K562 treated with DMSO at 1 percent for 24 hours (cell line): ENCODE measurements around the gene TMEM223. TPM values are rescaled to one million over a fixed set of nuclear protein-coding genes. Genes with fewer than 3 reads are reported as not detected.

Experiments
- total RNA-seq: library from RNA; unstranded; fragments of 300-600 nt; gene quantifications from 2 replicates; pipeline ENCODE4 v1.2.3, GENCODE V29; 2022; ENCODE audit warnings: low read depth; ENCODE audit not compliant: insufficient read depth

Gene TMEM223, protein sequence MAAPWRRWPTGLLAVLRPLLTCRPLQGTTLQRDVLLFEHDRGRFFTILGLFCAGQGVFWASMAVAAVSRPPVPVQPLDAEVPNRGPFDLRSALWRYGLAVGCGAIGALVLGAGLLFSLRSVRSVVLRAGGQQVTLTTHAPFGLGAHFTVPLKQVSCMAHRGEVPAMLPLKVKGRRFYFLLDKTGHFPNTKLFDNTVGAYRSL
- 22.4 and 24.5 TPM in 2 replicates for total RNA-seq

DNA sequence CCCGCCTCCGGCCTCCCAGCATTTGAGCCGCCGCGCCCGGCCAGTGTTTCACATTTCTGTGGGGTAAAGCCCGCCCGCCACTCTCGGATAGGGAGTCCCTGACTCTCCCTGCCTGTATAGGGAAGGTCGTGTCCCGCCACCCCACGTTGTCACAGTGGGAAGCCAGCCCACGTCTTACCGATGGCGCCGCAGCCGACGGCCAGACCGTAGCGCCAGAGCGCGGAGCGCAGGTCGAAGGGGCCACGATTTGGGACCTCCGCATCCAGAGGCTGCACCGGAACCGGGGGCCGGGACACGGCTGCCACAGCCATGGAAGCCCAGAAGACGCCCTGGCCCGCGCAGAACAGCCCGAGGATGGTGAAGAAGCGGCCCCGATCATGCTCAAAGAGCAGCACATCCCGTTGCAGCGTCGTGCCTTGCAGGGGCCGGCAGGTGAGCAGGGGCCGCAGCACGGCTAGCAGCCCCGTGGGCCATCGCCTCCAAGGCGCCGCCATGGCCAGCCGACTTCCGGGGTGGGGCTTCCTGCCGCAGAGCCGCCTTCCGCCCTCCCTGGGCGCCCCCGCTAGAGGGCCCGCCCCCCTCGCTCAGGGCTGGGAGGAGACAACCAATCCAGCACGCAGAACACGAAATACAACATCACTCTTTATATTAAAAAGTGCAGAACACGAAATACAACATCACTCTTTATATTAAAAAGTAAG is at the start of gene TMEM223:
Gene TMEM223 (minus strand): TSS at position 506 of the 701 bp plus-strand sequence. CDS start 12 bp downstream, at position 494.

DNA sequence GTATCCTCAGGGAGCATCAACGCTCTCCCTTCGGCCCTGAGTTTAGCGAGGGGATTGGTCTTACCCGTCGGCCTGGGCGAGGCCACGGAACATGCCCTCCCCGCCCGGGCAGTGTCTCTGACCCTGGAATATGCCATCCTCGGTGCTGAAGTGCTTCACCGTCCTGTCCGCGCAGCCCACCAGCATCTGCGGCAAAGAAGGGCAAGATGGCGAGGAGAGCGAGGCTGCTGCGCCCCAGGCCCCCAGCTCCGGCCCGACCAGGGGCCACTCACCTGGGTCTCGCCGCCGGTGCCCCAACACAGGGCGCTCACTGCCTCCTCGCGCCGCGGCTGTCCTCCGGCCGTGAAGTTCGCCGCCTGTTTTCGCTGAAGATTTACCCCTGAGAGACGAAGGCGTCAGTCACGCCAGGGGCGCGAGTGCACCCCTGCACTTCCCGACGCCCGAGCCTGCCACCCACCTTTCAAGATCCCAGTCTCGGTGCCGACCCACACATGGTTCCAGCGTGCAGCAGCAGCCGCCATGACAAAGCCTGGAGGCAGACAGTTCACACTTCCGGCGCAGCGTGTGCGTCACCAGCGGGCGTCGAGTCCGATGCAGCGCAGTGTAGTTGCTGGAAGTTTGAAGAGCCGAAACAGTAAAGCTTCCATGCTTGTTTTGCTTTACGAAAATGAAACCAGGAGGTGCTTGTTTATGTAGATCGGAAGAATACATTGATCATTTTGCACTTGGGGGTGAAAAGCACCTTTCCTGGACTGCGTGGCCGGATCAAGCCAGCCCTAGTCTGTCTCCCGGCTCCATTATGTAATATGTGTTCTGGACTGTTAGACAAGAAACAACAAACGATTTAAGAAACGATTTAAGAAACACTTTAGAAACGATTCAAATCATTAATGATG is 47.5 kb upstream of the TMEM223 start, which contains the start of gene WDR74:
Gene WDR74 (minus strand): TSS at position 541 of the 896 bp plus-strand sequence. CDS start 20 bp downstream, at position 521.

DNA sequence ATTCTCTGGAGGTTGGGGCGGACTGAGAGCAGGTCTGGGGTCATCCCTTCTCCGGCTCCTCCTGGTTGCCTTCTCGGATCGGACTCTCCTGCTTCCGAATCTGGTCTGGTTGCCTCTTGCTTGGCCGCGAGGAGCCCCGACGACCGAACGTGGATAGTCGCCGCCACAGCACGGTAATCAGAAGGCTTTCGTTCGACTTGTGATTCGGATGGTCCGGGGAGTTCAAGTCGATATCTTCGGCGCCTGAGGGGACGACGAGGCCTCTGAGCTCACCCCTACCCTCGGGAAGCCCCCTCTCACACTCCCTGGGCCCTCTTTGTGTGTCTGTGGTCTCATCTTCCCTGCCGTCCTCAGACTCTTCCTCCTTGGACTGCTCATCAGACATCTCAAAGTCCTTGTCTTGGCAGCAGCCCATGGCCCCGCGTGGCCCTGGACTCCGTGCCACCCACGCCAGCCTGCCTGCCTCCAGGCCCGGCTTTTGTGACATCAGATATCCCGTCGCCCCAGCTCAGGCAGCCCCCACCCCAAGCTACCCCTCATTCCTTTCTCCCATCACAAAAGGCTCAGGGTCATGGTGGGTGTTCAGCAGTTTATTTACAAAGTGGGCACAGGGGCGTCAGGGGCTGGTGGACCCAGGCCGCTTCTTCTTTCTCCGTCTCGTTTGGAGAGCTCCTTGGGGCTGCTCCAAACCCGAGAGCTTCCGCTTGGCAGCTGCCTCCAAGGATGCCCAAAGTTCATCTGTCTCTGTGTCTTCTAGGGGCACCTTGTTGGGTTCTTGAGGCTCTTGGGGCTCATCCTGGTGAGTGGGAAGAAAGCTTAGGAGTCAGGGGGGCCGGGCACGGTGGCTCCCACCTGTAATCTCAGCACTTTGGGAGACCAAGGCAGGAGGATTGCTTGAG is 40.8 kb upstream of the TMEM223 start, which contains the start of gene TEX54:
Gene TEX54 (minus strand): TSS at position 506 of the 899 bp plus-strand sequence.

DNA sequence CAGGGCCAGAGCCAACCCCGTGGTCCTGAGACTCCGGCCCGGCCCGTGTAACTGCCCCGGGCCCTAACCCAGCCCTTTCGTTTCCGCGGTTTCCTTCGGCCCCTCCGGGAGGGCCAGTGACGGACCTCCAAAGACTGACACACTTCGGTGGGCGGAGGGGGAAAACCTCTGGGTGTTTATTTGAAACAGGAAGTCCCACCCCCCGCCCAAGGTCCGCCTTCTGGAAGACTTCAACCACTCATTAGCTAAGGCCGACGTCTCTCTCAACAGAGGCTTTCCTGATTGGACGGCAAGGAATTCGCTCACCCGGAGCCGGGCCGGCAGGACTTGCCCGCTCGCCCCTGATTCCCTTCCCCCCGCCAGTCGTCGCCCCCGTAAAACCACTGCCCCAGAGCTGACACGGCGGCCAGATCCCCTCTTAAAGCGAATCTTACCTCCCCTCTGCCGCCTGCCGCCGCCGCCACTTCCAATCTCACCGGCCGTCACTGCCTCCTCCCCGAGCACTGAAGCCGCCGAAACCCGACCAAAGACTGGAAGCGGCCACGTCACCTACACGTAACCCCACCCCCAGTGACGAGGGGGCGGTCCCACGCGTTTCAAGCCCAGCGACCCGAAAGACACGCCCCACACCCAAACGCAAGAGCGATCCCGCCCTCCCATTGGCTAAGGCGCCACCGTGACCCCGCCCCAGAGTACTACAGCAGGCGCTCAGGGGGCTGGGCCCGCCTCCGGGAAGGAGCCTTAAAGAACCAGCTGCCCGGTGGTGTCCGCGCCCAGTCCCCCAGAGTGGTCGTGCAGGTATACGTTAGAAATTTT is 39.9 kb upstream of the TMEM223 start, which contains the start of gene STX5:
Gene STX5 (minus strand): TSS at position 532 of the 816 bp plus-strand sequence. CDS start 808 bp downstream, outside the sequence.

DNA sequence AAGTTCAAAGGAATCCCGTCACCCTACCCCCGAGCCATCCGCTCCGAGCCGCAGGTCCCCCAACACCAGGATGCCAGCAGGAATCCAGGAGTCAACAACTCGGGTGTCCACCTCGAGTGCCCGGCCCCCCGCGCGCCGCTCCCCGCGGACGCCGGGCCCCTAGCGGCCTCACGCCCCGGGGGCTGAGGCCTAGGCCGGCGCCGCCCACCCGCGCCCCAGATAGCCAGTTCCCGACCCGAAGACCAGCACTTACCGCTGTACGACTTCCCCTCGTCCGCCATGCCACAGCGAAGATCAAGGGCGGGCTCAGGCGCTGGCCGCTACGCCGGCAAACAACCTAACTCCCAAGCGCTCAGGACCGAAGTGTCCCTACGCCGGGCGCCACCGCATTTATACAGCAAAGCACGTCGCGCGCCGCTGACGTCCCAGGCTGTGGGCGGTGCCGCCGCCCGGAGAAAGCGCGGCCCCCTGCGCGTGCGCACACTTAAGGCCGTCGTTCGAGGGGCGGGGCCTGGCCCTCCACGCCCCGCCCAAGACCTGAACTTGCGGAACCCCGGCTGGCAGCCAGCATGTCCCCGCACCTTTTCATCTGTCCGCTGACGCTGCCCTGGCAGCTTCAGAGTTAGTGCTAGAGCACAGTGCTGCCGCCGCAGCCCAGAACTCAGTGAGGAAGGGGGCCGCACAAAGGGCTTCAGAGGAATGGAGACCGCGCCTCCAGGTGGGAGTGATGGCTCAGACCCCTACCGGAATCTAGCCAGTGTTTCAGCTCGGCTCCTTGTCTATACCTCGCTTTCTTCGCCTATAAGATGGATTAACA is 13.5 kb upstream of the TMEM223 start, which contains the start of gene NXF1:
Gene NXF1 (minus strand): TSS at position 365 of the 817 bp plus-strand sequence. CDS start 84 bp downstream, at position 281.

DNA sequence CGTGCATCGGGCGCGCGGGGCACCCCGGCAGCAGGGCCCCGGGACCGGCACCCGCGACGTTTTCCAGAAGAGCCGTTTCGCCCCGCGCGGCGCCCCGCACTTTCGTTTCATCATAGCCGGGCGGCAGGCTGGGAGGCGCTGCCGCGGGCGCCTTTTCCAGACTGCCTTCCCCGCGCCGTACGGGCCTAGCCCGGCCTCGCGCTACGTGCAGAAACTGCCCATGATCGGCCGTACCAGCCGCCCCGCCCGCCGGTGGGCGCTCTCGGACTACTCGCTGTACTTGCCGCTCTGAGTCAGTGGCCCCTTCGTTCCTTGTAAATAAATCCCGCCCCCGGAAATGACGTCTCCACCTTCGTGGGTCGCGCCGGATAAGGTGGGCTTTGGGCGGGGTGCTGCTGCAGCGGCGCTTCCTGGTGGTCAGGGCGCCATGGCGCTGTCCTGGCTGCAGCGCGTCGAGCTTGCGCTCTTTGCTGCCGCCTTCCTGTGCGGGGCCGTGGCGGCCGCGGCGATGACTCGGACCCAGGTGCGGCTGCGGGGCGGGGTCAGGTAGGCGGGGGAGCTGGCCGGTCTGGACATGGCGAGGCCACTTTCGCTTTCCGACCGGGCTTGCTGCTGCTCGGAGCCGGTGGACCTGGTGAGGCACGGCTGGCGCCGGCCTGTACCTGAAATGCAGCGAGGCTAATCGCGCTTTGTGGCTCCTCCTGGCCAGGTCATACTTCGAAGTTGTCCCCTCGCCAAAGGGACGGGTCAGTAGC is 4.6 kb downstream of the TMEM223 start, which contains the start of gene TMEM179B:
Gene TMEM179B (plus strand): TSS at position 398 of the 755 bp plus-strand sequence. CDS start 30 bp downstream, at position 428.

DNA sequence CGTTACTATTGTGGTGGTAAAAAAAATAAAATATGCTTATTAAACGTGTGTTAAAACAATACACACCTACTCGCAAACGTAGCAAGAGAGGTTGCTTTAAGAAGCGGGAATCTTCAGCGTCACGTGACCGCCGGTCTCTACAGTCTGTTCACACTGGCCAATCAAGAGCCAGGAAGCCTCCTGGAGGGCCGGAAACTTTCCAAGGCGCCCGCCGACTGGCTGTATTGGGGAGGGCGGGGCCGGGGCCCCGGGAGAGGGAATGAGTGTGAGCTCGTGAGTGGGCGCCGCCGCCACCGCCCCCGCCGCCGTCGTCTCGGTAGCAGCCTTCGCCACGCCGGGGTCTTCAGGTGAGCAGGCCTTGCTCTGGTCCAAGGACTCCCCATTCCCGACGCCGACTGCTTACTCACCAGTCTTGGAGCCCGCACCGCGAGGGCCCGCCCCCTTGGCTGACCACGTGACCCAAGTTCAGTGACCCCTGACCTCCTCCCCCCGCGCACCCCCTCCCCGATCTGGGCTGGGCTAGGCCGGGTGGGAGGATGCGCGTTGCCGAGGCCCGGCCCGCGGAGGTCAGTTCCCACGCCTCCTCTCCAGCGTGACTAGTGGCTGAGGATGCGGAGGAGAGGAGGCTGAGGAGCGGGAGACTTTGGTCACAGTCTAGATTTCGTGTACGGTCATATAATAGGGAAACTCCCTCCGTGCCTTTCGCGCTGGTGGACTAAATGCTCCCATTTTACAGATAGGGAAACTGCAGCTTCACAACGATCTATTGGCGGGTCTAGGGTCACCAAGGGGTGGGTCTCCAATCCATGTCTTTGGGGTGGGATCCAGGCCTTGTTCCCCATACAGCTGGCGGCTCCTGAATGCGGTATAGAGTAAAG is 20.4 kb downstream of the TMEM223 start, which contains the start of gene TAF6L:
Gene TAF6L (plus strand): TSS at position 253 of the 878 bp plus-strand sequence. CDS start 4,388 bp downstream, outside the sequence.

DNA sequence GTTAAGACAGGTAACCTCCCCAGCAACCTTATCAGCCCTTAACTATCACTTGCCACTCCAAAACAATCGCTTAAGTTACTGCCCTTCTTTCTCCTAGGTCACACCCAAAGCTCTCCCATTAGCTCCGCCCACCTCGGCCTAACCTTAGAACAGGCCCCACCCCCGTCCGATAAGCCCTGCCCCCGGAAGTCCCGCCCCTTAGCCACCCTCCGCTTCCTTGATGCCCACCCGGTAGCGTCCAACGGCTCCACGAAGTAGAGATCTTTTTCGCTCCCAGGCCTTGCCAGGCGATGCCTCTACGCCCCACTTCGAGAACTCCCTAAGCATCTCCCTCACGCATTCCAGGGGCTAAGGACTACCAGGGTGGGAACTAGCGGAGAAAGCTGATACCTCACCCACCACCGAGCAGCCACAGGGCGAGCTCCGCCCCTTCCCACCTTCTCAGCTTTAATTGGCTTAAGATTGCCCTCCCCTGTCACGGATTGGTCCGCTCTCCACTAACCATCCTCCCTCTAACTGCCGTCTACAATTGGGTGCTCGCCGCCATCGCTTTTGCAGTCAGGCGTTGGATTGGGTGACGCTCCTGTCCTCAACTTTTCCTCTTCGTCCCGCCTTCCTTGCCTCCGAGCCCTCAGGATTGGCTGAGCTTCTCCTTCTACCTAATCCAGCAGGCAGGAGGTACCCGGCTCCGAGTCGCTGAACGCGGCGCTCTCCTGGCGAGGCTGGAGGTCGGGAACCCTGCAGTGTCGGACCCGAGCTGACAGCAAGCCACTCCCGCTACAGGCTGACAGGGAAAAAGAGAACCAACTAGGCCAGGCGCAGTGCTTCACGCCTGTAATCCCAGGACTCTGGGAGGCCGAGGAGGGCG is 37.8 kb downstream of the TMEM223 start, which contains the start of gene ZBTB3:
Gene ZBTB3 (minus strand): TSS at position 425 of the 868 bp plus-strand sequence. CDS start 496 bp downstream, outside the sequence.

Other genes starting within 250 kb of the TMEM223 start
- 22.4 and 23.6 TPM in 2 replicates for gene AHNAK, start 245.2 kb downstream of the TMEM223 start, total RNA-seq
- 3,596 and 3,725 TPM in 2 replicates for gene EEF1G, start 218.1 kb downstream of the TMEM223 start, total RNA-seq
- gene TUT1, start 200.5 kb downstream of the TMEM223 start, total RNA-seq, result 29.6 and 30.9 TPM in 2 replicates
- 101 and 103 TPM in 2 replicates for gene MTA2, start 190.1 kb downstream of the TMEM223 start, total RNA-seq
- gene EML3, start 179.2 kb downstream of the TMEM223 start, total RNA-seq, result 33.2 and 34.6 TPM in 2 replicates
- gene ROM1, start 178.7 kb downstream of the TMEM223 start, total RNA-seq, result 1.3 and 1.7 TPM in 2 replicates
- 118 TPM in 2 replicates for gene B3GAT3, start 170.0 kb downstream of the TMEM223 start, total RNA-seq
- gene GANAB, start 145.4 kb downstream of the TMEM223 start, total RNA-seq, result 290 and 292 TPM in 2 replicates
- 44.5 and 48.9 TPM in 2 replicates for gene INTS5, start 138.7 kb downstream of the TMEM223 start, total RNA-seq
- 127 and 134 TPM in 2 replicates for gene C11orf98, start 126.8 kb downstream of the TMEM223 start, total RNA-seq
- gene CSKMT, start 126.7 kb downstream of the TMEM223 start, total RNA-seq, result 26.4 and 27.9 TPM in 2 replicates
- 24.1 and 25.0 TPM in 2 replicates for gene UQCC3, start 120.3 kb downstream of the TMEM223 start, total RNA-seq
- gene LBHD1, start 119.7 kb downstream of the TMEM223 start, total RNA-seq, result 5.9 and 7.1 TPM in 2 replicates
- gene UBXN1, start 112.9 kb downstream of the TMEM223 start, total RNA-seq, result 259 and 275 TPM in 2 replicates
- 0.22 TPM in 1 of 2 replicates, not detected in the other for gene LRRN4CL, start 102.5 kb downstream of the TMEM223 start, total RNA-seq
- 49.7 and 57.8 TPM in 2 replicates for gene BSCL2, start 84.6 kb downstream of the TMEM223 start, total RNA-seq
- 0.44 TPM in 1 of 2 replicates, not detected in the other for gene GNG3, start 84.3 kb downstream of the TMEM223 start, total RNA-seq
- gene HNRNPUL2, start 64.5 kb downstream of the TMEM223 start, total RNA-seq, result 30.7 and 35.4 TPM in 2 replicates
- gene TTC9C, start 63.5 kb downstream of the TMEM223 start, total RNA-seq, result 53.1 and 59.6 TPM in 2 replicates
- 3.9 and 4.2 TPM in 2 replicates for gene ZBTB3, start 37.8 kb downstream of the TMEM223 start, total RNA-seq
- 133 and 165 TPM in 2 replicates for gene POLR2G, start 30.4 kb downstream of the TMEM223 start, total RNA-seq
- 37.5 and 47.4 TPM in 2 replicates for gene TAF6L, start 20.6 kb downstream of the TMEM223 start, total RNA-seq
- 51.3 and 52.2 TPM in 2 replicates for gene TMEM179B, start 4.6 kb downstream of the TMEM223 start, total RNA-seq
- gene NXF1, start 13.4 kb upstream of the TMEM223 start, total RNA-seq, result 73.6 and 82.9 TPM in 2 replicates
- 88.1 and 93.6 TPM in 2 replicates for gene STX5, start 40.0 kb upstream of the TMEM223 start, total RNA-seq
- 4.1 TPM in 1 of 2 replicates, not detected in the other for gene TEX54, start 40.8 kb upstream of the TMEM223 start, total RNA-seq
- 53.8 and 55.3 TPM in 2 replicates for gene WDR74, start 47.6 kb upstream of the TMEM223 start, total RNA-seq
- 456 and 459 TPM in 2 replicates for gene SLC3A2, start 88.9 kb upstream of the TMEM223 start, total RNA-seq
- gene CHRM1, start 129.4 kb upstream of the TMEM223 start, total RNA-seq, result not detected in 2 replicates
- gene SLC22A6, start 193.0 kb upstream of the TMEM223 start, total RNA-seq, result not detected in 2 replicates
- gene SLC22A8, start 223.8 kb upstream of the TMEM223 start, total RNA-seq, result not detected in 2 replicates